ENCODE data around the gene DAB1.

Gene DAB1

DNA sequence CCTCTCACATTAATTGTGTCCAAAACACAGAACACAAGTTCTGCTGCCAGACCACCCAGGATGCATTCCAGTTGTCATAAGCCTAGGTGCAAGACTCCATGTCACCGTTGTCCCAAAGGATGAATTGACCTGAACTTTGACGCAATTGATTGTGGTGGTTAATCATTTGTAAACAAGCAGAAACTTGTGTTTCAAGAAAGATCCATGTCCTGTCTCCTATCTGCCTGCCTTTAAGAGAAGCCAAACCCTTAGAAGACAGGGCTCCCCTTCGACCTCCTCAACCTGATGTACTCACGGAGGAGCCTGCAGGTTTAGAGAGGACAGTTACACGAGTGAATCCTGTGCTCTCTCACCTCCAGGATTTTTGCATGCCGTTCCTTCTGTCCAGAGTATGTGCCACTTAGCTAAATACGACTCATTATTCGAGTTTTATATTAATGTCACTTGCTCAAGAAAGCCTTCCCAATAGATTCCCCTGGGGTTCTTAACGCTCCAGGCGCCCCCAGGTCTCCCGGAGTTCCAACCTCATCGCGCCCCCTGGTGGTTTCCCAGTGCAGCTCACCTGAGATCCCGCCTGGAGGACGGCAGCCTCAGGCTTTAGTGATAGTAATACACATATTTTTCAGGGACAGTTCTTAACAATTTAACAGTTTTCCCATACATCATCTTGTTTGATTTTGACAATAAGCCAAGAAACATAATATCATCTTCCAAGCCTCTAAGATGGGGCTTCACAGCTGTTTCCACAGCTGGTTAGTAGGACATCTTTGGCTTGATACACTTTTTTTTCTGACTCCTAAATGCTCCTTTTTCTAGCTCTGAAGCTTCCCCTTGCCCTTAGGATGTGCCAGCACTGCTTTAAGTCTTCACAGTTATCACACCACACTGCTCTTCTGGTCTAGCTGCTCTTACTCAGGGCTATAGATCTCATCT, 455.7 kb downstream of the DAB1 start:
- no peak for DNase-seq

DNA sequence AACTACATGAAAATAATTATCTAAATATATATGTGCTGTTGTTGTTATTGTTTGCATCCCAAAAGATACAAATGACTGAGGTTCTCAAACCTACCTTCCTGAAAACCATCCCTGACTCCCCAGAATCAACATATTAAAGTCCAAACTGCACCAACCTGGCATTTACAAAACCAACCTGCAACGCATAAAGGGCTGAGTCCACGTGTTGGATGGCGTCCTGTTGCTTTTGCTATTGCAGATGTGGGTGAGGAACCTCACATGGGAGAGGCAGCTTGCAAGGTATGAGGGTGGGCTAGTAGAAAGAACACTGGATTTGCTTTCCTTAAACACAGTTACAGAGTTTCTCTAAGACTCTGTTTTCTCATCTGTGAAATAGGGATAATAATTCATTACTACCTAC, 456.5 kb downstream of the DAB1 start:
- DNase-seq = no peak

DNA sequence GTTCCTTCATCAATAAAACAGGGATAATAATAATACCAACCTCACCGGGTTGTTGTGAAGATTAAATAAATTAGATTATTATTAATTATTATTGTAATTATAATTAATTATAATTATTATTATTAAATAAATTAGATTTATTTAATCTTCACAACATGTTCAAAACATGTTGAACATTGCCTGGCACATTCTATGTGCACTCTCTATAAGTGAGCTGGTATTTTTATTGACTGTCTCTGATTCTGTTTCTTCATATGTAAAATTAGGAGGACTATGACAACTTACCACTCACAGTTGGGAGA, 457.2 kb downstream of the DAB1 start:
- no peak for DNase-seq

DNA sequence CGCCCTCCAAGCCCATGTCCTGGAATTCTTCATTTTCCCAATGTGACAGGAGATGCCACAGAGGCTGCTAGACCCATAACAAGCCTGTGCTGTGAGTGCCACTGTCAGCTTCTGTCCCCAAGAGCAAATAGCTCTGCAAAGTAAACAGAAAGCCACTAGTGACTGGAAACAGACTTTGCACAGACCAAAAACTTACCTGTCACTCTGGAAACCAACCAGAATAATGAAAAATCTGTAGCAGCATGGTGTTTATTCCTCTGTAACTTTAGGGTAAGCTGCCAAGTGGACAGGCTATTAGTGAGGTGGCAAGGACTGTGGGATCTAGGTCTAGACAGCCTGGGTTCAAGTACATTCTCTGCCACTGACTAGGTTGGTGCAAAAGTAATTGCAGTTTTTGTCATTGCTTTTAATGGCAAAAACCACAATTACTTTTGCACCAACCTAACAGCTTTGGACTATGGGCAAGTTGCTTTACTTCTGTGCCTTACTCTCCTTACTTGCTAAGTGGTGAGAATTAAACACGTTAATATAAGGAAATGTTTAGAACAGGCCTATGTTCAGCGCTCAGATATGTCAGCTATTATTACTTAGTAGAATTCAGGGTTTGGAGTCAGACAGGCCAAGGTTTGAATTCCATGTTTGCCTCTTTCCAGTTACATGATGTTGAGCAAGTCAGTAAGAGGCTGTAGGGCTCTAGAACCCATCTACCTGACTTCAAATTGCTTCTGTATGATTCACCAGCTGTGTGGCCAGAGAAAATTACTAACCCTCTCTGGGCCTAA, 457.8 kb downstream of the DAB1 start, which contains the start of gene C8B:
Gene C8B, minus strand, starts transcription at position 100 of the 782 bp plus-strand sequence. Its CDS starts 67 bp downstream, at position 33.
- no peak for DNase-seq

GRCh38 chr1:56965191-56965590, 458.7 kb downstream of the DAB1 start:
- no peak for DNase-seq

DNA sequence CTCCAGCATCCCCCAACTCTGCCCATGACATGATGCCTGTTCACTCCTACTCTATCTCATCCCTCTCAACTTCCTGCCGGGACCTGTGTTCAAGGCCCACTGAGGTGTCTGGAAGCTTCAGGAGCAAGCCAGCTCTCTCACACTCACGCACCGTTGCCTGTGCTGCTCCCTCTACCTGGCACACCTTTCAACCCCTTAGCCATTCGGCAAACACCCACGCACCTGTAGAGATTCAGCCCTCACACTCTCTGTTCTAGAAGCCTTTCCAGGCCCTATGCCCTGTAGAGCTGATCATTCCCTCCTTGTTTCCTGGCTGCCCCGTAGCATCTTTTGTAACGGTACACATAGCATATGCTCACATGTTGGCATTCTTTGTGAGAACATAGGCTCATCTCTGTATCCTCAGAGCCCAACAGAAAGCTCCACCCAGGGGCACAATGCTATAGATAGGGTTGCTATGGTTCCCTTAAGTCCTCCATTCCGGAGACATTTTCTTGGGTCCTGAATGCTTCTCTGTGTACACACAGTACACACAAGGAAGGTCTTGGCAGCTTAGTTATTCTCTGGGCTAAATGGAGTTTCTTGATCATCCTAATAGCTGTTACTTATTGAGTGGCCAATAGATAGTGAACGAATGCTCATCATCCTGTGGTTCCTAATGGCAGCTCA, 459.4 kb downstream of the DAB1 start:
- DNase-seq = no peak

DNA sequence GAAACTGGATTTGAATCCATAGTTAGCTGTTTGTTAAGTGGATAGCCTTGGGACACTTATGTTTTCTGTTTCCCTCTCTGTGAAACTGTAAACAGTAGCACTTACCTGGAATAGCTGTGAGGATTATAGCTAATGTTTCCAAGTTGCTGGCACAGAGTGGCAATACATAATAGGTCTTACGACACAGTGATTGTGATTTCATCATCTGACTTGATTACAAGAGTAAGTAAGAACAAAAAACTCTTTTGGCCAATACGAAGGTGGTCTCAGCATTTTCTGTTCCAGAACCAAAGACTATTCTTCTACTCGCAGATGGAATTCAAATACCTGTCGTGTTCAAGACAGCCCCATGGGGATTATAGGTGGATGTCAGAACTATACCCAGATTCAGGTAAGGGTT, 460.2 kb downstream of the DAB1 start:
- DNase-seq = no peak

DNA sequence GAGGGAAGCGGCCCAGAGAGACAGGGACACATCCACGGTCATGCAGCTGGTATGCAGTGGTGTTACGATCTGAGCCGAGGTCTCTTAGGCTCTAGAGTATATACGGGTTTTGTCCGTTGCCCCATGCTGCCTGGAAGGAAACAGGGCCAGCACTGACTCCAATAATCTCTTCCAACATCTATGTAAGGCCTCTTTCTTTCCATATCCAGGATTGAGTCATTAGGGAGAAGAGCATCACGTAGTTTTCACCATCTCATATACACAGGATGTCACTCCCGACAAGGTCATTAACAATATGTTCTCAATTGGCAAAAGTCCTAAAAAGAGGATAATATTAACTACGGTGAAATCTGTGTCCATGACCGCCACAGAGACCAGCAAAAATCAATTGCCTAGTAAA, 462.4 kb downstream of the DAB1 start:
- DNase-seq = no peak

- DNase-seq = peak; percentile 42
Observed at GRCh38 chr1:56958526-56958925, 465.3 kb downstream of the DAB1 start.

GRCh38 chr1:56957931-56958330, 465.9 kb downstream of the DAB1 start:
- no peak for DNase-seq

DNA sequence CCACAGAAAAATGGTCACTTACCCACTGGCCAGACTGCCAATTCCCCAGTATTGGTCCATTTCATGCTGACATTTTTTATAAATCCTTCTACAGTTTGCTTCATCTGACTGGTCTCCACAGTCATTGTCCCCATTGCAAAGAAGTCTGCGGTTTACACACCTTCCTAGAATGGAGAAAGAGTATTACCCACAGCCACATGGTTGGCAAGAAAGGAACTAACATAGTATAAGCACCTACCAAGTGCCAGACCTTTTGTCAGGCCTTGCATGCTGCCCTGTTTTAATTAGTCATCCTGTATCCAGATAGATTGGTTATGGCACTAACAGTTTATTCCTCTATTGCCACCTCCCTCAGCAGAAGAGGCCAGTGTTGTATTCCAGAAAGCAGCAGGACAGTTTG, 469.2 kb downstream of the DAB1 start:
- no peak for DNase-seq

GRCh38 chr1:56953386-56953785, 470.5 kb downstream of the DAB1 start:
- DNase-seq = no peak

DNA sequence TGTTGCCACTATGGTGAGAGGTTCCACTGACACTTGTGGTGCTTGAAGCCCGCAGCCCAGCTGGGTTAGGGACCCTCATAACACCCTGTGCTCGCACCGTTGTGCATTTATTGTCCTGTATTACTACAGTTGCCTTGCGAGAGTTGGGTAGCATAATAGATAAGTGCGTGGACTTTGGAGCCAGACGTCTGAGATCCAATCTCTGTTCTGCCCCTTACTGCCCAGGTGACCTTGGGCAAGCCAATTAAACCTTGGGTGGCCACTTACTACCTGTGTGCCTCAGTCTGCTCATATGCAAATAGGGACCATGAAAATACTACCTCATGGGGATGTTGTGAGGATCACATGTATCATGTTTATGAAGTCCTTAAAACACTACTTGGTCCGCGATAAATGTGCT, 471.4 kb downstream of the DAB1 start:
- DNase-seq = no peak

- no peak for DNase-seq
Observed at GRCh38 chr1:56948403-56949023, 475.3 kb downstream of the DAB1 start.
